OCI-LY7 (cell line): ENCODE results near the gene NEDD4. TPM values are rescaled to one million over a fixed set of nuclear protein-coding genes. Genes with fewer than 3 reads are reported as not detected.

Source experiments
- BruUV-seq: library from RNA; stranded (reverse); fragments of 400-500 nt; replicated peaks from 2 replicates; lab custom pipeline; 2021; lab: Mats Ljungman, UMichigan
- CTCF ChIA-PET: fragments of 300-600 bp; sonication (Branson Sonifier 250); formaldehyde crosslinking; loops from one replicate; lab custom pipeline; 2022; ENCODE audit warnings: antibody characterized with exemption; ENCODE audit not compliant: unreplicated experiment; lab: Charles Lee
- POLR2A ChIA-PET: fragments of 300-600 bp; sonication (Branson Sonifier 250); formaldehyde crosslinking; loops from one replicate; lab custom pipeline; 2022; ENCODE audit warnings: antibody characterized with exemption; lab: Charles Lee
- DNase-seq: peaks from one replicate; pipeline ENCODE4 v3.0.0-alpha.2; 2015; ENCODE audit warnings: low spot score
- H2AFZ ChIP-seq: fragments of 200-600 bp; sonication (generic), shearing (Covaris generic); 2 replicates; pipeline ENCODE4 v1.6.1; 2014; ENCODE audit warnings: mild to moderate bottlenecking, antibody characterized with exemption, low read length, moderate library complexity
- H3K27ac ChIP-seq: fragments of 200-600 bp; sonication (generic); 2 replicates; pipeline ENCODE4 v1.5.1; 2014; ENCODE audit warnings: mixed run types, low read depth, mild to moderate bottlenecking, moderate library complexity, low read length, inconsistent platforms; ENCODE audit not compliant: poor library complexity, severe bottlenecking
- H3K36me3 ChIP-seq: fragments of 200-600 bp; sonication (generic); 2 replicates; pipeline ENCODE4 v1.6.1; 2014; ENCODE audit warnings: mild to moderate bottlenecking, antibody characterized with exemption, low read length, moderate library complexity, mixed read lengths; ENCODE audit not compliant: insufficient read depth
- H3K4me1 ChIP-seq: fragments of 200-600 bp; sonication (generic); 2 replicates; pipeline ENCODE4 v1.5.1; 2014; ENCODE audit warnings: mild to moderate bottlenecking, low read length; ENCODE audit not compliant: insufficient read depth, poor library complexity, severe bottlenecking
- H3K4me2 ChIP-seq: fragments of 200-600 bp; sonication (generic); 2 replicates; pipeline ENCODE4 v1.6.1; 2014; ENCODE audit warnings: mild to moderate bottlenecking, low read length
- H3K4me3 ChIP-seq: fragments of 200-600 bp; sonication (generic); 2 replicates; pipeline ENCODE4 v1.5.1; 2014; ENCODE audit warnings: mild to moderate bottlenecking, low read depth, low read length; ENCODE audit not compliant: poor library complexity, severe bottlenecking
- H3K79me2 ChIP-seq: fragments of 200-600 bp; sonication (generic); 2 replicates; pipeline ENCODE4 v1.6.1; 2016; ENCODE audit warnings: low read depth, mild to moderate bottlenecking, low read length, moderate library complexity, mixed read lengths; ENCODE audit not compliant: insufficient read depth
- H3K9me2 ChIP-seq: fragments of 200-600 bp; sonication (generic); 2 replicates; pipeline ENCODE4 v1.6.1; 2016; ENCODE audit warnings: mild to moderate bottlenecking, low read length, mixed read lengths; ENCODE audit not compliant: insufficient read depth
- H3K9me3 ChIP-seq: fragments of 200-600 bp; sonication (generic); 2 replicates; pipeline ENCODE4 v1.6.1; 2014; ENCODE audit warnings: mild to moderate bottlenecking, mixed run types, low read length, mixed read lengths
- H4K20me1 ChIP-seq: fragments of 200-600 bp; sonication (generic); 2 replicates; pipeline ENCODE4 v1.6.1; 2014; ENCODE audit warnings: mild to moderate bottlenecking, antibody characterized with exemption, low read length, moderate library complexity, mixed read lengths; ENCODE audit not compliant: insufficient read depth
- CTCF ChIP-seq: fragments of 200-600 bp; sonication (generic); conservative IDR thresholded peaks from 2 replicates; pipeline ENCODE4 v1.5.1; 2014; ENCODE audit warnings: mild to moderate bottlenecking, antibody characterized with exemption, low read length, moderate library complexity, mixed read lengths
- EZH2phosphoT487 ChIP-seq: fragments of 200-600 bp; sonication (generic); IDR thresholded peaks from 2 replicates; pipeline ENCODE4 v1.6.1; 2018; ENCODE audit warnings: low read depth, borderline replicate concordance, mild to moderate bottlenecking, mixed run types, antibody characterized with exemption, low read length, moderate library complexity, mixed read lengths
- intact Hi-C: fragments of 100-400 bp; cut with micrococcal nuclease; formaldehyde crosslinking; loops from one replicate; pipeline ENCODE4 v1.10.0; 2022; ENCODE audit not compliant: unreplicated experiment
- total RNA-seq, 2 experiments: library from RNA; depleted of rRNA in 1 of 2; stranded (reverse); fragments of >200 nt in 1 of 2; shearing (Covaris generic) in 1 of 2; gene quantifications; 2 replicates each; pipeline ENCODE4 v1.2.3, GENCODE V29; 2014 to 2022

Gene NEDD4
- total RNA-seq, 2 experiments from 2014 or later = 4.8 to 12.7 TPM

GRCh38 chr15:55796321-55796965 is 197.0 kb downstream of the NEDD4 start:
- intact Hi-C loops = loop anchor here (5.0 kb wide), 1 partner anchor 149 kb away; no protein-coding TSS in a partner anchor
- Histone ChIP-seq H2AFZ (no peak overlapping the region), H3K4me3 (no peak overlapping the region), H3K27ac (no peak overlapping the region), H4K20me1 (no peaks in the 10 kb centered on the region), H3K79me2 (no peaks in the 10 kb centered on the region), H3K9me3 (no peaks in the 10 kb centered on the region), H3K9me2 (no peaks in the 10 kb centered on the region), H3K4me2 (no peak overlapping the region), H3K36me3 (no peaks in the 10 kb centered on the region), H3K4me1 (no peaks in the 10 kb centered on the region)
- CTCF ChIA-PET = no interaction called here
- POLR2A ChIA-PET = interaction anchor here (0.6 kb wide), 1 partner anchor 84 kb away, joined by 3 read pairs; no protein-coding TSS in a partner anchor
- BruUV-seq = no TSS peak
- no peak for TF ChIP-seq EZH2phosphoT487
- no peak for DNase-seq

- Histone ChIP-seq H3K4me2 (no peak overlapping the region), H3K79me2 (no peaks in the 10 kb centered on the region), H3K27ac (no peak overlapping the region), H4K20me1 (no peaks in the 10 kb centered on the region), H3K4me1 (no peaks in the 10 kb centered on the region), H3K9me3 (no peaks in the 10 kb centered on the region), H3K4me3 (no peak overlapping the region), H3K36me3 (no peaks in the 10 kb centered on the region), H2AFZ (no peak overlapping the region), H3K9me2 (no peaks in the 10 kb centered on the region)
- ChIA-PET CTCF (no interaction called here), POLR2A (no interaction called here)
- no peak for TF ChIP-seq CTCF
- TF ChIP-seq EZH2phosphoT487 = no peak
- intact Hi-C loops = loop anchor here (5.0 kb wide), 1 partner anchor 148 kb away; no protein-coding TSS in a partner anchor
- no TSS peak for BruUV-seq
- no peak for DNase-seq
Observed at GRCh38 chr15:55795031-55795430, 198.4 kb downstream of the NEDD4 start.

GRCh38 chr15:55791551-55792400 is 201.6 kb downstream of the NEDD4 start:
- Histone ChIP-seq H3K9me3 (no peaks in the 10 kb centered on the region), H3K4me3 (no peak overlapping the region), H3K4me2 (no peak overlapping the region), H3K4me1 (no peaks in the 10 kb centered on the region), H3K79me2 (no peaks in the 10 kb centered on the region), H3K36me3 (no peaks in the 10 kb centered on the region), H3K27ac (no peak overlapping the region), H3K9me2 (no peaks in the 10 kb centered on the region), H4K20me1 (no peaks in the 10 kb centered on the region), H2AFZ (no peak overlapping the region)
- POLR2A ChIA-PET = interaction anchor here (1.1 kb wide), 1 partner anchor 17 kb away, joined by 3 read pairs; no protein-coding TSS in a partner anchor
- DNase-seq = no peak
- CTCF ChIA-PET = no interaction called here
- BruUV-seq = no TSS peak
- intact Hi-C loops = no loop called here
- TF ChIP-seq CTCF (no peak), EZH2phosphoT487 (no peak)
